ENCODE results near the gene CABS1.

CABS1 gene

DNA sequence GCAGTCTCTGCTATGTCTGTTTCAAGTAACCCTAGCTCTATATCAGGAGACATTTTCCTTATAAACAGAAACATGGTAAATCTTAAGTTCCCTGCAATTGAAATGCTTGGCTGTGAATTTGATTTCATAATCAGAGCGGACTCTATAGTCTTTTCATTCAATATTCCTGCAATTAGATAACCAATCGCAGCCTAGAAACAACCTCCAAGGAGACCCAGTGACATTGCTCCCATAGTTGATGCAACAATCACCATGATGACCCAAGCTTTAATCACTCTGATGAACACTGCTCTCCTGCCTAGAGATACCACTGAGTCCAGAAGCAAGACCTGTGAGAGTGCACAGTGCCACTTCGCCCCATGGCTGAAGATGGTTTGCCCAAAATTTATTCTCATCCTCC is at the start of gene CABS1:
Gene CABS1 (plus strand): TSS at position 301 of the 400 bp plus-strand sequence. CDS start 59 bp downstream, at position 360.
- DNase-seq (ENCODE audit: extremely low spot score), result no peak
- TF ChIP-seq FOXA1 (IDR thresholded peaks at IDR 0.05) (no peak), BHLHE40 (IDR thresholded peaks at IDR 0.05; ENCODE audit: borderline replicate concordance) (no peak), FOXK2 (IDR thresholded peaks at IDR 0.05) (no peak), SUZ12 (IDR thresholded peaks at IDR 0.05) (no peak), HDGF (IDR thresholded peaks at IDR 0.05; ENCODE audit: borderline replicate concordance) (no peak), ARNT (IDR thresholded peaks at IDR 0.05) (no peak), LEF1 (IDR thresholded peaks at IDR 0.05; ENCODE audit: borderline replicate concordance) (no peak), TARDBP (IDR thresholded peaks at IDR 0.05) (no peak), NFRKB (IDR thresholded peaks at IDR 0.05) (no peak), CTBP1 (IDR thresholded peaks at IDR 0.05; ENCODE audit: borderline replicate concordance) (no peak), L3MBTL2 (conservative IDR thresholded peaks at IDR 0.05) (no peak), FOXM1 (IDR thresholded peaks at IDR 0.05; ENCODE audit: borderline replicate concordance) (no peak), PKNOX1 (IDR thresholded peaks at IDR 0.05) (no peak), ELF4 (IDR thresholded peaks at IDR 0.05) (no peak), ZNF384 (IDR thresholded peaks at IDR 0.05) (no peak), SP1 (IDR thresholded peaks at IDR 0.05) (no peak)
- POLR2A ChIA-PET, result no interaction called here
- CTCF ChIA-PET, result no interaction called here

DNA sequence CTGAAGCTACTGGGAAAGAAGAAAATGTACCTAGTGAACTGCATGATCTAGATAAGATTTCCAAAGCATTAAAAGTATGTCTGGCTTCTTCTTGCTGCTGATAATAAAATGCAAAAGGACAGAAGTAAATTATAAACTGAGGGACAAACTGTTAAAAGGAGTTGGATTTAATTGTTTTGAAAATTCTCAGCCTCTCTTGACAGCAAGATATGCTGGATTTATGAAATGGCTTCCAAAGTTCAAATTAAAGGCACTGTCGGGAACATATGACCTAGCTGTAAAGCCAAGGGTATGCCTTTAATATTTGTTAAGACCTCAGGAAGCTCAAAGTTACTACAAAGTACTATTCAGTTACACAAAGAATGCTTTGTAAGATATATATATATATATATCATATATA is 46.1 kb upstream of the CABS1 start:
- ChIA-PET CTCF (interaction anchor here (0.7 kb wide), 1 partner anchor 1425 kb away, joined by 3 read pairs; no protein-coding TSS in a partner anchor), POLR2A (no interaction called here)
- TF ChIP-seq ELF4 (IDR thresholded peaks at IDR 0.05) (no peak), PKNOX1 (IDR thresholded peaks at IDR 0.05) (no peak), ARNT (IDR thresholded peaks at IDR 0.05) (no peak), NFRKB (IDR thresholded peaks at IDR 0.05) (no peak), CTBP1 (IDR thresholded peaks at IDR 0.05; ENCODE audit: borderline replicate concordance) (no peak), SP1 (IDR thresholded peaks at IDR 0.05) (no peak), TARDBP (IDR thresholded peaks at IDR 0.05) (no peak), BHLHE40 (IDR thresholded peaks at IDR 0.05; ENCODE audit: borderline replicate concordance) (no peak), ZNF384 (IDR thresholded peaks at IDR 0.05) (no peak), L3MBTL2 (conservative IDR thresholded peaks at IDR 0.05) (no peak), FOXM1 (IDR thresholded peaks at IDR 0.05; ENCODE audit: borderline replicate concordance) (no peak), HDGF (IDR thresholded peaks at IDR 0.05; ENCODE audit: borderline replicate concordance) (no peak)
- no peak for DNase-seq (ENCODE audit: extremely low spot score)

DNA sequence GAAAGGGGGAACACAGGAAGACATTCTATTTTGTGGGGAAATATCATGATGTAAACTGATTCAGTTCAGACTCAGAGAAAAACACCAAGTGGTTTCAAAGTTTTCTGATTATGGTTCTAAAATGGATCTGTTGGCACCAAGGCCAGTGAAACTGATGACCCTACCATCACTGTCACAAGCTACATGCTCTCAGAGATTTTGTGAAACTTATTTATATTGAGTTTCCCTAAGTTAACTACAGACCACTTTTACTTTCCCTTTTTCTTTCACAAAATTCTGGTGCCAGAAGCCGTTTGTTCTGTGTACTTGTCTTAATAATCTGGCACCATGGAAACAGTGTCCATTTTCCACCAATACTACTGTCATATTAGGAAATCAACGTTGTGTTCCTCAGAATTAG is 43.4 kb upstream of the CABS1 start:
- TF ChIP-seq SUZ12 (IDR thresholded peaks at IDR 0.05), result no peak
- no peak for TF ChIP-seq ELF4 (IDR thresholded peaks at IDR 0.05)
- no peak for TF ChIP-seq ARNT (IDR thresholded peaks at IDR 0.05)
- TF ChIP-seq HDGF (IDR thresholded peaks at IDR 0.05; ENCODE audit: borderline replicate concordance), result no peak
- TF ChIP-seq CTBP1 (IDR thresholded peaks at IDR 0.05; ENCODE audit: borderline replicate concordance), result no peak

GRCh38 chr4:70297576-70297975 is 37.2 kb upstream of the CABS1 start:
- TF ChIP-seq BHLHE40 (IDR thresholded peaks at IDR 0.05; ENCODE audit: borderline replicate concordance), result no peak
- no peak for TF ChIP-seq NFRKB (IDR thresholded peaks at IDR 0.05)
- no peak for TF ChIP-seq PKNOX1 (IDR thresholded peaks at IDR 0.05)
- TF ChIP-seq SUZ12 (IDR thresholded peaks at IDR 0.05), result no peak
- ChIA-PET CTCF (no interaction called here), POLR2A (no interaction called here)
- DNase-seq (ENCODE audit: extremely low spot score), result no peak

More for the DNA sequence above, 43.4 kb upstream of the CABS1 start:
- ChIA-PET CTCF (no interaction called here), POLR2A (no interaction called here)
- no peak for DNase-seq (ENCODE audit: extremely low spot score)

- ChIA-PET CTCF (no interaction called here), POLR2A (no interaction called here)
- TF ChIP-seq CTBP1 (IDR thresholded peaks at IDR 0.05; ENCODE audit: borderline replicate concordance) (no peak), BHLHE40 (IDR thresholded peaks at IDR 0.05; ENCODE audit: borderline replicate concordance) (no peak), PKNOX1 (IDR thresholded peaks at IDR 0.05) (no peak), FOXM1 (IDR thresholded peaks at IDR 0.05; ENCODE audit: borderline replicate concordance) (no peak), L3MBTL2 (conservative IDR thresholded peaks at IDR 0.05) (no peak)
- DNase-seq (ENCODE audit: extremely low spot score), result no peak
Measured at GRCh38 chr4:70298051-70298450, 36.7 kb upstream of the CABS1 start.

GRCh38 chr4:70299643-70300042 is 35.1 kb upstream of the CABS1 start:
- POLR2A ChIA-PET, result no interaction called here
- DNase-seq (ENCODE audit: extremely low spot score), result no peak
- CTCF ChIA-PET, result no interaction called here
- TF ChIP-seq ARNT (IDR thresholded peaks at IDR 0.05), result no peak
- TF ChIP-seq ELF4 (IDR thresholded peaks at IDR 0.05), result no peak
- no peak for TF ChIP-seq PKNOX1 (IDR thresholded peaks at IDR 0.05)
- TF ChIP-seq FOXM1 (IDR thresholded peaks at IDR 0.05; ENCODE audit: borderline replicate concordance), result no peak
- no peak for TF ChIP-seq FOXA1 (IDR thresholded peaks at IDR 0.05)
- TF ChIP-seq SP1 (IDR thresholded peaks at IDR 0.05), result no peak
- no peak for TF ChIP-seq L3MBTL2 (conservative IDR thresholded peaks at IDR 0.05)
- no peak for TF ChIP-seq LEF1 (IDR thresholded peaks at IDR 0.05; ENCODE audit: borderline replicate concordance)
- no peak for TF ChIP-seq FOXK2 (IDR thresholded peaks at IDR 0.05)
- TF ChIP-seq ZNF384 (IDR thresholded peaks at IDR 0.05), result no peak
- no peak for TF ChIP-seq SUZ12 (IDR thresholded peaks at IDR 0.05)
- no peak for TF ChIP-seq CTBP1 (IDR thresholded peaks at IDR 0.05; ENCODE audit: borderline replicate concordance)
- no peak for TF ChIP-seq BHLHE40 (IDR thresholded peaks at IDR 0.05; ENCODE audit: borderline replicate concordance)
- TF ChIP-seq TARDBP (IDR thresholded peaks at IDR 0.05), result no peak
